ENCODE results near the gene SCPEP1. TPM values are rescaled to one million over a fixed set of nuclear protein-coding genes. Genes with fewer than 3 reads are reported as not detected.

Gene SCPEP1
- total RNA-seq, 6 experiments from 2014 or later = 9.2 to 35.4 (median 24.8) TPM

- 97% methylated on average over 6 of the region's 8 CpGs for WGBS (ENCODE audit: insufficient coverage, low coverage, low lambda C conversion rate, missing lambda C conversion rate)
- H3K36me3 ChIP-seq = peaks cover 0 to 9% (median 0%) of the 10 kb centered on the region in 4 donors
- H3K9me3 ChIP-seq = no peaks in the 10 kb centered on the region
- no peak overlapping the region for H3K4me3 ChIP-seq
- peaks cover 0 to 9% (median 0%) of the 10 kb centered on the region in 4 donors for H3K4me1 ChIP-seq
- no peak overlapping the region for H3K27ac ChIP-seq
- no peaks in the 10 kb centered on the region for H3K27me3 ChIP-seq
- no peak for DNase-seq
- no peak for TF ChIP-seq POLR2A (IDR thresholded peaks at IDR 0.05)
- no peak for TF ChIP-seq CTCF (IDR thresholded peaks at IDR 0.05)
- ATAC-seq = no peak
- intact Hi-C loops (cut with DNase I) = no loop called here
Measured at GRCh38 chr17:56933151-56933745, 44.7 kb upstream of the SCPEP1 start.

- 100% methylated on average over 1 of the region's 1 CpG for WGBS (ENCODE audit: insufficient coverage, low coverage, low lambda C conversion rate, missing lambda C conversion rate)
Measured at GRCh38 chr17:56933868-56934267, 44.1 kb upstream of the SCPEP1 start.

DNA sequence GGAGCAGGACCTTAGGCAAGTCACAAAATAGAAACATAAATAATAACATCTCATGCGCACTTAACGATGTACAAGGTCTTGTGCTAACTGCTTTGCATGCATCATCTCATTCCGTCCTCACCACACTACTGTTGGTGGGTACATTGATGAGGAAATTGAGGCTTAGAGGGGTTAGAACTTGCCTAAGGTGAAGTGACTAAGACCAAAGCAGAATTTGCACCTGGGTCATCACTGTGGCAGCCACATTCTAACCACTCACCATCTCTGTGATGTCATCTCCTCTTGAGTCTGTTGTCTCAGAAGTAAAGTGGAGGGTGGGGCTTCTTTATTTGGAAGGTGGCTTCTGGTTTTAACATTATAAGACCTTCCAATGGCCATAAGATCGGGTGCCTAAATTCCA, 43.7 kb upstream of the SCPEP1 start:
- Histone ChIP-seq H3K4me3 (no peak overlapping the region), H3K9me3 (no peaks in the 10 kb centered on the region), H3K4me1 (peaks cover 0 to 13% (median 0%) of the 10 kb centered on the region in 4 donors), H3K27ac (no peak overlapping the region), H3K27me3 (no peaks in the 10 kb centered on the region), H3K36me3 (peaks cover 0 to 9% (median 0%) of the 10 kb centered on the region in 4 donors)
- intact Hi-C loops (cut with DNase I) = no loop called here
- DNase-seq = no peak
- WGBS (ENCODE audit: insufficient coverage, low coverage, low lambda C conversion rate, missing lambda C conversion rate) = 91% methylated on average over 4 of the region's 4 CpGs
- TF ChIP-seq CTCF (IDR thresholded peaks at IDR 0.05) (no peak), POLR2A (IDR thresholded peaks at IDR 0.05) (no peak)
- ATAC-seq = no peak

More at GRCh38 chr17:56933868-56934267, 44.1 kb upstream of the SCPEP1 start:
- Histone ChIP-seq H3K36me3 (peaks cover 0 to 9% (median 0%) of the 10 kb centered on the region in 4 donors), H3K27me3 (no peaks in the 10 kb centered on the region), H3K27ac (no peak overlapping the region), H3K4me3 (no peak overlapping the region), H3K4me1 (peaks cover 0 to 13% (median 0%) of the 10 kb centered on the region in 4 donors), H3K9me3 (no peaks in the 10 kb centered on the region)
- ATAC-seq (no peak), DNase-seq (no peak)
- intact Hi-C loops (cut with DNase I) = no loop called here
- TF ChIP-seq POLR2A (IDR thresholded peaks at IDR 0.05) (no peak), CTCF (IDR thresholded peaks at IDR 0.05) (no peak)

DNA sequence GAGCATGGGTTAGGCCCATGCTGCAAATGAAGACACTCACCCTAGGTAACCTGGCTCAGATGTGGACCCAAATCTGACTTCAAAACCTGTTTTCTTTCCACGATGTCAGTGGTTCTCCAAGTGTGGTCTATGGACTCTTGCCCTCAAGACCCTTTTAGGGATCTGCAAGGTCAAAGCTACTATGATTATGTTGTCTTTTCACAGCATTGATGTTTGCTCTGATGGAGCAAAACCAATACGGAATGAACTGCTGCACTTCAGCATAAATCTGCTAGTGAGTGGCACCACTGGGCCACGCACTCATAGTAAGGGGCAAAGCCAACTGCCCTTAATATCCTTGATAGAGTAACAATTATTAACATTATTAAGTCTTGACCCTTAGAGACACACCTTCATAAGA, 42.5 kb upstream of the SCPEP1 start:
- 91% methylated on average over 2 of the region's 3 CpGs for WGBS (ENCODE audit: insufficient coverage, low coverage, low lambda C conversion rate, missing lambda C conversion rate)
- no peak for ATAC-seq
- H3K36me3 ChIP-seq = peaks cover 0 to 9% (median under 1%) of the 10 kb centered on the region in 4 donors
- peaks cover 0 to 13% (median 0%) of the 10 kb centered on the region in 4 donors for H3K4me1 ChIP-seq
- H3K27me3 ChIP-seq = no peaks in the 10 kb centered on the region
- H3K4me3 ChIP-seq = no peak overlapping the region
- TF ChIP-seq POLR2A (IDR thresholded peaks at IDR 0.05) = no peak
- TF ChIP-seq CTCF (IDR thresholded peaks at IDR 0.05) = no peak
- no peak overlapping the region for H3K27ac ChIP-seq
- intact Hi-C loops (cut with DNase I) = no loop called here
- no peak for DNase-seq
- no peaks in the 10 kb centered on the region for H3K9me3 ChIP-seq

Measured in right lobe of liver (tissue), 6 donors.